CD4-positive, alpha-beta T cell treated with Interferon gamma for 1 hour (primary cell): ENCODE results near the gene CELSR2.

Experiments
- DNase-seq: peaks from one replicate; pipeline ENCODE4 v3.0.0-alpha.2; 2020

The CELSR2 gene

GRCh38 chr1:109265016-109265415 is 15.7 kb downstream of the CELSR2 start:
- no peak for DNase-seq

DNA sequence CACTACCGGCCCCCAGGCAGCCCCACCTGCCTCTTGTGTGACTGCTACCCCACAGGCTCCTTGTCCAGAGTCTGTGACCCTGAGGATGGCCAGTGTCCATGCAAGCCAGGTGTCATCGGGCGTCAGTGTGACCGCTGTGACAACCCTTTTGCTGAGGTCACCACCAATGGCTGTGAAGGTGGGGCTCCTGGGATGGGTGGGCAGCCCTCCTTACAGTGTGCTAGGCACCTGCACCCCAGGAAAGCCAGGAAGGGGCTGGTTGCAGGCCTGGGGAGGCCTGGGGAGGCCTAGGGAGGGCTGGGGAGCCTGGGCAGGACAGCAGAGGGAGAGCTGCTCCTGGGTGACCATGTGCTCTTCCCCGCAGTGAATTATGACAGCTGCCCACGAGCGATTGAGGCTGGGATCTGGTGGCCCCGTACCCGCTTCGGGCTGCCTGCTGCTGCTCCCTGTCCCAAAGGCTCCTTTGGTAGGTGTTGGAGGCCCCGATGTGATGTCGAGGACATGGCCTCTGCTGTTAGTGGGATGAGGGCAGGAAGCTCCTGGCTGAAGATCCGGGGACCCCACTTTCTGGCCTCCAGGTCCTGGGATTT is 16.5 kb downstream of the CELSR2 start:
- no peak for DNase-seq

DNA sequence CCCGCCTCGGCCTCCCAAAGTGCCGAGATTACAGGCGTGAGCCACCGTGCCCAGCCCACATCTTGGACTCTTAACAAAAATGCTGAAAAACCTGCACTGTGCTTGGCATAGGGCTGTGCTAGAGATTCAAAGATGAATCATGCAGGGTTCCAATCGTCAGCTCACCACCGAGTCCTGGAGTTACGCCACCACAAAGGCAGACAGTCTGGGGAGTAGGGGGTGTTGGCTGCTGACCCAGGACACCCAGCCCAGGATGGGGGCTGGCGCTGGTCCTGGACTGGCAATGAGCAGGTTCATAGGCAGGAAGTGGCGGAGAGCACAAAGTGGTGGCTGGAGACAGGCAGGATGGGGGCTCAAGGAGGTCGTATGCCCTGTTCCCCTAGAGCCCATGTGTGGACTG is 17.6 kb downstream of the CELSR2 start:
- DNase-seq = no peak

- no peak for DNase-seq
Observed at GRCh38 chr1:109267743-109268300, 18.5 kb downstream of the CELSR2 start.

GRCh38 chr1:109268431-109269211 is 19.3 kb downstream of the CELSR2 start:
- DNase-seq = no peak

DNA sequence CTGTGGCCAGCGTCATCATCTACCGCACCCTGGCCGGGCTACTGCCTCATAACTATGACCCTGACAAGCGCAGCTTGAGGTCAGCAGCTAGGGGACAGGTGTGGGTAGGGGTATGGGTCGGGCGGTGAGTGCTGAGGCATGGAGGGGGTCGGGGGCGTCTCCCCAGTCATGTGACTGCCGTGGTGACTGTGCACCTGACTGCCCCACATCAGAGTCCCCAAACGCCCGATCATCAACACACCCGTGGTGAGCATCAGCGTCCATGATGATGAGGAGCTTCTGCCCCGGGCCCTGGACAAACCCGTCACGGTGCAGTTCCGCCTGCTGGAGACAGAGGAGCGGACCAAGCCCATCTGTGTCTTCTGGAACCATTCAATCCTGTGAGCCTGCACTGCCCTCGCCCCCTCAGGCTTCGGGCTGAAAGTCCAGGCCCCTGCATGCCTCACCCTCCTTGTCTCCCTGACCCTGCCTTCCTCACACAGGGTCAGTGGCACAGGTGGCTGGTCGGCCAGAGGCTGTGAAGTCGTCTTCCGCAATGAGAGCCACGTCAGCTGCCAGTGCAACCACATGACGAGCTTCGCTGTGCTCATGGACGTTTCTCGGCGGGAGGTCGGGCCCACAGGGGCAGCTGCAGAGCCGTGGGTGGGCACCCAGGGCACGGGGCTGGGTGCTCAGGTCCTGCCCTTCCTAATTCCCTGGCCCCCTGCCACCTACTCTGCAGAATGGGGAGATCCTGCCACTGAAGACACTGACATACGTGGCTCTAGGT is 20.1 kb downstream of the CELSR2 start:
- no peak for DNase-seq

- no peak for DNase-seq
Observed at GRCh38 chr1:109269981-109270622, 20.8 kb downstream of the CELSR2 start.

DNA sequence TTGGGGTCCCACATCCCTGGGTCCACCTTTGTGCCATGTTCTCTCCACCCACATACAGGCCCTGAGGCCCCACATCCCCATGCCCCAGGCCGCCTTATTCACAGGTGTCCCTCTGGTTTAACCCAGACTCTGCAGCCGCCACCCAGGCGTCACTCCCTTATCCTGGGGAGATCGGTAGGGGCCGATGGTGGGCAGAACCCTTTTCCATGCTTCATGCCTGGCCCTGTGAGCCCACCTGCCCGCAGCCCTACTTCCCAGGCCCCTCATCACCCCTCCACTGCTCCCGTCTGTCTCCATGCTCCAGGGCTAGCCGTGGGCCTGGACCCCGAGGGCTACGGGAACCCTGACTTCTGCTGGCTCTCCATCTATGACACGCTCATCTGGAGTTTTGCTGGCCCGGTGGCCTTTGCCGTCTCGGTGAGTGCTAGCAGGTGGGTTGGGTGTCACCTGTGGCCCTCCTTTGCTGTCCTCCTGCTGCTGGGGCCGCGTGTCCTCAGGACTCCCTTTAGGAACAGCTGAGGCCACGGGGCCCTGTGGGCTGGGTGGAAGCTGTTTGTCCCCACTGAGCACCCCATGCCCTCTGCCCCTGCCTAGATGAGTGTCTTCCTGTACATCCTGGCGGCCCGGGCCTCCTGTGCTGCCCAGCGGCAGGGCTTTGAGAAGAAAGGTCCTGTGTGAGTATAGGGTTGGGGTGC is 21.4 kb downstream of the CELSR2 start:
- DNase-seq = no peak

DNA sequence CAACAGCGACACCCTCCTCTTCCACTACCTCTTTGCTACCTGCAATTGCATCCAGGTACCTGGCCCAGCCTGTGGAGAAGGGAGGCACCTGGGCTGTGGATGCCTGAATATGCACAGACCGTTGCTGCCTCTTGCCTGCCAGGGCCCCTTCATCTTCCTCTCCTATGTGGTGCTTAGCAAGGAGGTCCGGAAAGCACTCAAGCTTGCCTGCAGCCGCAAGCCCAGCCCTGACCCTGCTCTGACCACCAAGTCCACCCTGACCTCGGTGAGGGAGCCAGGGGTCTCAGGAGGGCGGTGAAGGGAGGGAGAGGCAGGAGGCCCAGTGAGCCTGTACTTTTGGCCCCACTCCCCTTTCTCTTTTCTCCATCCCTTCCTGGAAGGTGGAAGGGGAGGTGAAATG is 22.1 kb downstream of the CELSR2 start:
- DNase-seq = no peak

GRCh38 chr1:109272021-109272799 is 22.9 kb downstream of the CELSR2 start:
- DNase-seq = no peak

GRCh38 chr1:109272831-109273547 is 23.6 kb downstream of the CELSR2 start:
- DNase-seq = no peak

DNA sequence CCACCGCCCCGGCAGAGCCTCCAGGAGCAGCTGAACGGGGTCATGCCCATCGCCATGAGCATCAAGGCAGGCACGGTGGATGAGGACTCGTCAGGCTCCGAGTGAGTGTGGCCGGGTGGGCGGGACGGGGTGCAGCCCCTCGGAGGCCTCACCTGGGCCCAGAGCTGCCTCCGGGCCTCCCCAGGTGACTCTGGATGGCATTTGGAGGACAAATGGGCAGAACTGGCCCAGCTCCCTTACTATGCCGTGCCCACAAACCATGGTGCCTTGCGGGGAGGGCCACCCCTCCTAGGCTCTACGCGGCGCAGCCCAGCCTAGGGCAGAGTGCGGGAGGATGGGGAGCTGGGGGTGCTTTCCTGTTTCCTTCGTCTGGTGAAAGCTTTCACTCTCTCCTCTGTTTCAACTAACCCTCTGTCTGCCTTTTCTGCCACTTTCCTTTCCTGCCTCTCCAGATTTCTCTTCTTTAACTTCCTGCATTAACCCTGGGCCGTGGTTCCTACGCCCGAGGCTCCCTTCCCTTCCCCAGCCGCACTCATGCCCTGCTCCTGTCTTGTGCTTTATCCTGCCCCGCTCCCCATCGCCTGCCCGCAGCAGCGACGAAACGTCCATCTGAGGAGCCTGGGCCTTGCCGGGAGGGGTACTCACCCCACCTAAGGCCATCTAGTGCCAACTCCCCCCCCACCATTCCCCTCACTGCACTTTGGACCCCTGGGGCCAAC is 24.4 kb downstream of the CELSR2 start:
- no peak for DNase-seq

DNA sequence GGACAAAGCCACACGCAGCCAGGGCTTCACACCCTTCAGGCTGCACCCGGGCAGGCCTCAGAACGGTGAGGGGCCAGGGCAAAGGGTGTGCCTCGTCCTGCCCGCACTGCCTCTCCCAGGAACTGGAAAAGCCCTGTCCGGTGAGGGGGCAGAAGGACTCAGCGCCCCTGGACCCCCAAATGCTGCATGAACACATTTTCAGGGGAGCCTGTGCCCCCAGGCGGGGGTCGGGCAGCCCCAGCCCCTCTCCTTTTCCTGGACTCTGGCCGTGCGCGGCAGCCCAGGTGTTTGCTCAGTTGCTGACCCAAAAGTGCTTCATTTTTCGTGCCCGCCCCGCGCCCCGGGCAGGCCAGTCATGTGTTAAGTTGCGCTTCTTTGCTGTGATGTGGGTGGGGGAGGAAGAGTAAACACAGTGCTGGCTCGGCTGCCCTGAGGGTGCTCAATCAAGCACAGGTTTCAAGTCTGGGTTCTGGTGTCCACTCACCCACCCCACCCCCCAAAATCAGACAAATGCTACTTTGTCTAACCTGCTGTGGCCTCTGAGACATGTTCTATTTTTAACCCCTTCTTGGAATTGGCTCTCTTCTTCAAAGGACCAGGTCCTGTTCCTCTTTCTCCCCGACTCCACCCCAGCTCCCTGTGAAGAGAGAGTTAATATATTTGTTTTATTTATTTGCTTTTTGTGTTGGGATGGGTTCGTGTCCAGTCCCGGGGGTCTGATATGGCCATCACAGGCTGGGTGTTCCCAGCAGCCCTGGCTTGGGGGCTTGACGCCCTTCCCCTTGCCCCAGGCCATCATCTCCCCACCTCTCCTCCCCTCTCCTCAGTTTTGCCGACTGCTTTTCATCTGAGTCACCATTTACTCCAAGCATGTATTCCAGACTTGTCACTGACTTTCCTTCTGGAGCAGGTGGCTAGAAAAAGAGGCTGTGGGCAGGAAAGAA is 25.5 kb downstream of the CELSR2 start:
- no peak for DNase-seq

DNA sequence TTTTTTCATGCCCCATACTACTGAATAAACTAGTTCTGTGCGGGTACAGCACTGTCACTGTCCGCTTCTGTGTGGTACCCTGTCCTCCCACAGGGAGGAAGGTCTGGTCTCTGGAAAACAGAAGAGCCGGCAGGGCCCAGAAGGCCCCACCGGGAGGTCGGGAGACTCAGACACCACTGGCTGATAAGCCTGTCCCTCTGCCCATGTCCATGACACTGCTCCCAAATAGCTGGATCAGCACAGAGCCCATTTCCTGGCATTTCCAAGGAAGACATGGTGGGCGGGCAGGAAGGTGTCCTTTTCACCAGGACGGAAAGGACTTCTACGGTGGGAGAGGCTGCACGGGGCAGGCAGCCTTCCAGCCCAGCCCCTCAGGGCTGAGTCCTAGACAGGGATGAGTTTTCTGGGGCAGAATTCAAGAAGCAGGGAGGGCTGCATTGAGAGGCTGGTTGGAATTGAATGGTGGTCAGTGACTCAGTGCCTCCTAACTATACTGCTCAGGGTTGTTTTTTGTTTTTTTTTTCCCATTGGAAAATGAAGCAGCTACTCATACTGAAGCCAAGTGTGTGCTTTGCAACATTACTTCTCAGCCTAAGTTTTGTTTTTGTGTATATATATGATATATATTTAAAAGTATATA is 26.5 kb downstream of the CELSR2 start:
- no peak for DNase-seq

DNA sequence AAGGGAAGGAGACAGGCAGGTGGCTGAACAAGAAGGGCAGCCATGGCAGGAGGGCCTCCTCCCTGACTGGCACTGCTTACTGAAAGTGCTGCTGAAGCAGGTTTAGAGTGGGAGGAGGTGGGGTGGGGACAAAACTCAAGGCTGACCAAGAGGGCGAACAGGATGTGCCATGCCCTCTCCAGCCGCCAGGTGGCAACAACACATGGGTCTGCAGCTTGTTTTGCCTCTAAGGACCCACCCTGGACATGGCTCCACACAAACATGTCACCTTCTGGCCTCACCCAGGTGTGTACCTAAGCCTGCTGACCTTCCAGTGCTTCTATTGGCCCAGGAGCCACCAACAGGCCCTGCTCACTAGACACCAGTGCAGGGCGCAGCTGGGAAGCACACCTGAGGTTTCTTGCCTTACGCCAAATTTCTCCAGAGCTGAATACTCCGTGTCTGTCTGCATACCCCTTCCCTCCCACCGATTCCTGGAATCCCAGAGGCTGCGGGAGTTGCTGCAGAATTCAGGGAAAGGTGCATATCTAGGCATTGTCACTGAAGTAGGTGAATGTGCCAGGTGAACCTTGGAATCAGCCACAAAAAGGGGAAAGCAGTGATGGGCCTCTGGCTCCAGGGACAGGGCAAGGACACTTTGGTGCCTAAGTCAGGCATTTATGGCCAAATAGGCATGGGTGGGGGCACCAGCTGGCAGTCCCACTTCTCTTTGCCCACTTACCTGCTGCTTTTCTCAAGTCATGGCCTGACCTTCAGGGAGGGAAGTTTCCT is 28.3 kb downstream of the CELSR2 start:
- DNase-seq = peak; percentile 53

DNA sequence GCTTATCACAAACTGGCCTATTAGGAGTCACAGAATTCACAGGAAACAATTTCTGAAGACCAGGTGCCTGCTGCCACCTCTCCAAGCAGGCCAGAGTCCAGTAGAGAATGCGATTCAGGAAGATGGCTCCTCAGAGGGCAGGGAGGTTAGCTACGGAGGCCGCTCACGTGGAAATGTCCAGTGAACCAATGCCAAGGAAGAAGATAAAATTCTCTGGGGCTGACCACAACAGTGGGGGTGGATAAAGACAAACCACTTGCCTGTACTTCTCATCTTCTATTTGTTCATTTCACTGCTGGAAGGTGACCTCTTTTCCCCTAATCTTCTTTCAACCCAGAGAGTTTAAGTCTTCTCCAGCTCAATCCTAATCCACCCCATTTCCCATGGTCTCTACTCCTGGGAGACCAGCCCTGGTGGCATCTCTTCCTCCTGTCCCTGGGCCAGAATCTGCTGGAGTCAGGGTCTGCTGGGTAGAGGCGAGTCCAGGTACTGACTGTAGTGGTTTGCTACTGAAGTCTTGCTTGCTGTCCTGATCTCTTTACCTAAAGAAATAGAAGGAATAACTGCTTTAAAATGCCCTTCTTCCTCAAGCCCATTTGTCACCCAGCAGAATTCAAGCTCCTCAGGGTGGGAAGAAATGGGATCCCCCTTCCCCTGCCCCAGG is 30.4 kb downstream of the CELSR2 start:
- no peak for DNase-seq

DNA sequence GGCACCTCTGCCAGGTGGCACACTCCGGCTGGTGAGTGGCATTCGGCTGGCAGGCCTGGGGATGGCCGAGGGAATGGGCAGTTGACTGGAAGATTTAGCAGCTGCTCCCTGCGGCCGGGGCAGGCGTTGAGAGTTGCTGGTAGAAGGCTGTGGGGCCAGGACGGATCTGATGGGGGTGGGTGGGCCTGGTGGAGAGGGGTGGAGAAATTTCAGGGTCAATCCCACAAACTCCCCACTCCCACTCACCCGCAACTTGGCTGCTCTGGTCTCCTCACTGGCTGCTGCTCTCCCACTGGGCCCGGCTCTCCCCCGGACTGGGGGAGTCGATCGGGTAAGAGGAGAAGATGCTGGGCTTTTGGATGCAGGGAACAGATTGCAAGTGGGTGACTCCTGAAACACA is 31.5 kb downstream of the CELSR2 start:
- no peak for DNase-seq
